ENCODE data around the gene FBXO41.

DNA sequence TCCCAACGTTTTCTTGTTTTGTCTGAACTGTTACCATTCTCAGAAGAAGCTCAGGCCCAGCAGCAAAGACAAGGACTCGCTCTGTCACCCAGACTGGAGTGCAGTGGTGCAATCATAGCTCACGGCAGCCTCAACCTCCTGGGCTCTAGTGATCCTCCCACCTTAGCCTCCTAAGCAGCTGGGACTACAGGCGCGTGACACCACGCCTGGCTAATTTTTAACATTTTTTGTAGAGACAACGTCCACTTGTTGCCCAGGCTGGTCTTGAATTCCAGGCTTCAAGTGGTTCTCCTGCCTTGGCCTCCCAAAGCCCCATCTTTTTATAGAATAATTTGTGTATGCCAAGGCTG lies 72.2 kb downstream of the FBXO41 start:
- TF ChIP-seq EZH2 (IDR thresholded peaks at IDR 0.05; ENCODE audit: insufficient read depth, low read length), result no peak
- TF ChIP-seq, protein P1, sequence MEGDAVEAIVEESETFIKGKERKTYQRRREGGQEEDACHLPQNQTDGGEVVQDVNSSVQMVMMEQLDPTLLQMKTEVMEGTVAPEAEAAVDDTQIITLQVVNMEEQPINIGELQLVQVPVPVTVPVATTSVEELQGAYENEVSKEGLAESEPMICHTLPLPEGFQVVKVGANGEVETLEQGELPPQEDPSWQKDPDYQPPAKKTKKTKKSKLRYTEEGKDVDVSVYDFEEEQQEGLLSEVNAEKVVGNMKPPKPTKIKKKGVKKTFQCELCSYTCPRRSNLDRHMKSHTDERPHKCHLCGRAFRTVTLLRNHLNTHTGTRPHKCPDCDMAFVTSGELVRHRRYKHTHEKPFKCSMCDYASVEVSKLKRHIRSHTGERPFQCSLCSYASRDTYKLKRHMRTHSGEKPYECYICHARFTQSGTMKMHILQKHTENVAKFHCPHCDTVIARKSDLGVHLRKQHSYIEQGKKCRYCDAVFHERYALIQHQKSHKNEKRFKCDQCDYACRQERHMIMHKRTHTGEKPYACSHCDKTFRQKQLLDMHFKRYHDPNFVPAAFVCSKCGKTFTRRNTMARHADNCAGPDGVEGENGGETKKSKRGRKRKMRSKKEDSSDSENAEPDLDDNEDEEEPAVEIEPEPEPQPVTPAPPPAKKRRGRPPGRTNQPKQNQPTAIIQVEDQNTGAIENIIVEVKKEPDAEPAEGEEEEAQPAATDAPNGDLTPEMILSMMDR (IDR thresholded peaks at IDR 0.05; ENCODE audit: insufficient read depth, low read depth, low read length), result no peak

All from astrocyte (in vitro differentiated cells and primary cell).